ENCODE measurements around the gene NATD1.
"Not testable (repeated sequence)": the region's sequence is repeated elsewhere in the genome, so short reads cannot be mapped to it uniquely, and the experiment has no call there.

Gene NATD1

DNA sequence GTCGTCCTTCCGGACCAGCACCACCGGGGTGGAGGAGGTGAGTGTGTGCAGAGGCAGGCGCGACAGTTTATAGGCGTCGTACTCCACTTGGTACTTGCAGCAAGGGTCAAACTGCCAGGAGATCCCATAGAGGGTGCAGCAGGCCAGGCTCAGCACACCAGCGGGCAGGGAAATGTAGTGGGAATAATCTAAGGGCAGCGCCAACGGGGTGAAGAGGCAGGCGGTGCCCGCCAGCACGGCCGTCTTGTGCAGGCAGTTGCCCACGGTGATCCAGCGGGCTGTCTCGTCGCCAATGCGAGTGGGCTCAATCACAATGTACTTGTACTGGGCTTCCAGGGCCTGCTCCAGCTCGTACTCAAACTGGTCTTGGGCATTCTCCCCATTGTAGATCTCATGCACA is 54.8 kb downstream of the NATD1 start:
- in situ Hi-C loops (cut with MboI; ENCODE audit: low sequenced_read_pairs, unreplicated experiment): no loop called here
- TF ChIP-seq, protein P1, sequence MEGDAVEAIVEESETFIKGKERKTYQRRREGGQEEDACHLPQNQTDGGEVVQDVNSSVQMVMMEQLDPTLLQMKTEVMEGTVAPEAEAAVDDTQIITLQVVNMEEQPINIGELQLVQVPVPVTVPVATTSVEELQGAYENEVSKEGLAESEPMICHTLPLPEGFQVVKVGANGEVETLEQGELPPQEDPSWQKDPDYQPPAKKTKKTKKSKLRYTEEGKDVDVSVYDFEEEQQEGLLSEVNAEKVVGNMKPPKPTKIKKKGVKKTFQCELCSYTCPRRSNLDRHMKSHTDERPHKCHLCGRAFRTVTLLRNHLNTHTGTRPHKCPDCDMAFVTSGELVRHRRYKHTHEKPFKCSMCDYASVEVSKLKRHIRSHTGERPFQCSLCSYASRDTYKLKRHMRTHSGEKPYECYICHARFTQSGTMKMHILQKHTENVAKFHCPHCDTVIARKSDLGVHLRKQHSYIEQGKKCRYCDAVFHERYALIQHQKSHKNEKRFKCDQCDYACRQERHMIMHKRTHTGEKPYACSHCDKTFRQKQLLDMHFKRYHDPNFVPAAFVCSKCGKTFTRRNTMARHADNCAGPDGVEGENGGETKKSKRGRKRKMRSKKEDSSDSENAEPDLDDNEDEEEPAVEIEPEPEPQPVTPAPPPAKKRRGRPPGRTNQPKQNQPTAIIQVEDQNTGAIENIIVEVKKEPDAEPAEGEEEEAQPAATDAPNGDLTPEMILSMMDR (IDR thresholded peaks at IDR 0.05; ENCODE audit: borderline replicate concordance, control extremely low read depth, extremely low read depth, insufficient read depth, missing control alignments): no peak
- no peak for DNase-seq (ENCODE audit: low spot score)

DNA sequence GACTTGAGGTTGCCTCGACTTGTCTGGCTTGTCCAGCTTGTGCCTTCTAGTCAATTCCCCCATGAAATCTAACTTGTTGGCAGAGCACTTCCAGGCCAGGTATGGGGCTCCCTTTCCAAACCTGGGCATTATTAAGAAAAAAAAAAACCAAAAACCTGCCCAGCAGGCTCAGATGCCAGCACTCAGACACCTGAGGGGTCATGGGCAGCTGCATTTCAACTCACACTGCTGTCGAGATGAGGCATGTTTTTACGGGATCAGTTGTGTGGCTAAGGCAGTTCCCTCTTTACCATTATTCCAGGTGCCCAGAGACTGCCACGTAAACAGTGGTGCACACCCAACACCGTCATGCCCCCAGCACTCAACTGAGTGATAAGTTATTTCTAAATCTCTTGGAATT is 57.1 kb downstream of the NATD1 start:
- TF ChIP-seq, protein P1 (IDR thresholded peaks at IDR 0.05; ENCODE audit: borderline replicate concordance, control extremely low read depth, extremely low read depth, insufficient read depth, missing control alignments): no peak
- no peak for DNase-seq (ENCODE audit: low spot score)
- in situ Hi-C loops (cut with MboI; ENCODE audit: low sequenced_read_pairs, unreplicated experiment): no loop called here

DNA sequence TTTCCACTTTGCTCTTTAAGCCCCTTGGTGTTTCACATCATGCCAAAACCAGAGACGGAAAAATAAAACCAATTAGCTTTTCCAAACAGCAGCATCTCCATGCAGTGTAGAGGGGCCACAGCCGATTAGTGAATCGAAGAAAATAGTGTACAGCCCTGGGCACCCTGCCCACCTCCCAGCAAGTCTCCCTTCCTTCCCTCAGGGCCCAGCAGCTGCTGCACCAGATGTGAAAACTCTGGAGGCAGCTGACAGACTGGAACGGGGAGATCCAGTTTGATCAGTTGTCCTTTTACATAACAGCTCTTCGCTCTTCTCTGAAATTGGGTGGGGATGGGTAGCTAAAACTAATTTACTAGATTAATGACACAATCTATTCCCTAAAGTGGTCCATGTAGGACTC is 58.5 kb downstream of the NATD1 start:
- in situ Hi-C loops (cut with MboI; ENCODE audit: low sequenced_read_pairs, unreplicated experiment): no loop called here
- DNase-seq (ENCODE audit: low spot score): no peak
- TF ChIP-seq, protein P1 (IDR thresholded peaks at IDR 0.05; ENCODE audit: borderline replicate concordance, control extremely low read depth, extremely low read depth, insufficient read depth, missing control alignments): no peak

DNA sequence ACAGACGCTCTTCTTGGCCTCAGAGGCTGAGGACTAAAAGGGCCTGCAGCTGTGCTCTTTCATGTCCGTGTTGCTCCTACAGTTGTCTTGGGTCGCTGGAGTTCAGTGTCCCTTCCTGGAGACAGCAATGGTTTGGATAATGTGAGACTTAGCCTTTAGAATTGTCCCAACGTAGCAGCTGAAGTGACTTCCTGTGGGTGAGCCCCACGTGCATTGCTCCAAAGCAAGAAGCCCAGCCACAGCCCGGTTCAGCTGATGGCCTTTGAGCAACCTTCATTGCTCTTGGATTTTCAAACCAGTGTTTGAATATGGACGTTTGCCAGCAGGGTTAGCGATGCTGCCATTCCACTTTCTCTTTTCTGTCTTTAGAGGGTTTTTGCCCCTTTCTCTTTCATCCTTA is 59.0 kb downstream of the NATD1 start:
- in situ Hi-C loops (cut with MboI; ENCODE audit: low sequenced_read_pairs, unreplicated experiment): no loop called here
- DNase-seq (ENCODE audit: low spot score): no peak
- TF ChIP-seq, protein P1 (IDR thresholded peaks at IDR 0.05; ENCODE audit: borderline replicate concordance, control extremely low read depth, extremely low read depth, insufficient read depth, missing control alignments): no peak

DNA sequence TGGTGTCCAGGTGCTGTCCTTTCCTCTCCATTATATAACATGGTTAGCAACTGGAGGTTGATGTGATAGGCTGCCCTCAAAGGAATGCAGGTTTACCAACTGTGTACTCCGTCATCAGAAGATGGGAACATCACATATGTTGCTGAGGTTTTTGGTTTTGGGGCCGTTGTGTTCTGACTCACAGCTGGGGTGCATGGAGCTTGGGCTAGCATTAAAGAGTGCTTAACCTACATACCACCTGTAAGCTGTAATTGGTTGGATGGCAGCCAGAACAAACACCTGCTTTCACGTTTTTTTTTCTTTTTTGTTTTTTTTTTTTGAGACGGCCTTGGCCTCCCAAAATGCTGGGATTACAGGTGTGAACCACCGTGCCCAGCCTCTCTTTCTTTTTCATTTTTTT is 60.2 kb downstream of the NATD1 start:
- TF ChIP-seq, protein P1 (IDR thresholded peaks at IDR 0.05; ENCODE audit: borderline replicate concordance, control extremely low read depth, extremely low read depth, insufficient read depth, missing control alignments): no peak
- in situ Hi-C loops (cut with MboI; ENCODE audit: low sequenced_read_pairs, unreplicated experiment): no loop called here
- DNase-seq (ENCODE audit: low spot score): no peak

DNA sequence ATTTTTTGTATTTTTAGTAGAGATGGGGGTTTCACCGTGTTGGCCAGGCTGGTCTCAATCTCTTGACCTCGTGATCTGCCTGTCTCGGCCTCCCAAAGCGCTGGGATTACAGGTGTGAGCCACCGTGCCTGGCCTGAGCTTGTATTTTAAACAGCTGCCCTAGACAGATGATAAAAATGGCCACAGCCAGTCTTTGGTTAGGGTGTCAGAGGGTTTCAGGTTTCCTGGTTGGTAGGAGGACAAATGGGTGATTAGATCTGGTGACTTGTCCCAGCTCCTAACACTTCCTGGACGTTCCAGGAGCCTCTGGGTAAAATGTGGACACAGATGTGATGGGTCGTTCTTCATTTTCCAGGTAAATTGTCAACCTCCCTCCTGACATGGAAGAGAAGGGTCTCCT is 60.8 kb downstream of the NATD1 start:
- in situ Hi-C loops (cut with MboI; ENCODE audit: low sequenced_read_pairs, unreplicated experiment); DNase-seq (ENCODE audit: low spot score): not testable (repeated sequence)

DNA sequence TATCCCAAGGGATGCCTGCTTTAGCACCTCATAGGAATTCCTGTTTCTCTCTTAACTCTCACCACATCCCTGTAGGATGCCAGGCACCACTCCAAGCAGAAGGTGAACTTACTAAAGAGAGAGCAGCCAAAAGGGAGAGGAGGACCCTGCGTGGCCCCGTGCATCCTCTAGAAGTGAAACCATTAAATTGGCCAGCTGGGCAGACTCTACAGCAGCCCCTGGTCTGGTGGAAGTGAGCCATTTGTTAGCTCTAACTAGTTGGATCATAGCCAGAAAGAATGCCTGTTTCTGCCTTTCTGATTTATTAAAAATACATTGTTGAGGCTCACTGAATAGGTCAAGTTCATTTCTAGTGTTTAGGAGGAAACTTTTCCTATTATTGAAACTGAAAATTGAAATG is 61.5 kb downstream of the NATD1 start:
- in situ Hi-C loops (cut with MboI; ENCODE audit: low sequenced_read_pairs, unreplicated experiment): no loop called here
- TF ChIP-seq, protein P1 (IDR thresholded peaks at IDR 0.05; ENCODE audit: borderline replicate concordance, control extremely low read depth, extremely low read depth, insufficient read depth, missing control alignments): no peak
- DNase-seq (ENCODE audit: low spot score): no peak

Data from GM13976 (cell line).